Glomerular visceral epithelial cell (primary cell): ENCODE measurements around the gene STK25.
"Not testable (repeated sequence)": the region's sequence is repeated elsewhere in the genome, so short reads cannot be mapped to it uniquely, and the experiment has no call there.

Experiments used
- DNase-seq: peaks from one replicate; pipeline ENCODE4 v3.0.0-alpha.2; 2016; ENCODE audit errors: extremely low spot score

Gene STK25

GRCh38 chr2:241507430-241508239 lies 749 bp downstream of the STK25 start:
- peak; percentile 57 for DNase-seq

GRCh38 chr2:241506793-241507429 lies 1.5 kb downstream of the STK25 start:
- no peak for DNase-seq

- DNase-seq: not testable (repeated sequence)
Measured at GRCh38 chr2:241506317-241506716, 2.1 kb downstream of the STK25 start.

GRCh38 chr2:241505781-241506201 lies 2.6 kb downstream of the STK25 start:
- no peak for DNase-seq

GRCh38 chr2:241505086-241505780 lies 3.2 kb downstream of the STK25 start:
- no peak for DNase-seq

- no peak for DNase-seq
Measured at GRCh38 chr2:241503776-241504392, 4.5 kb downstream of the STK25 start.

- no peak for DNase-seq
Measured at GRCh38 chr2:241502281-241502680, 6.1 kb downstream of the STK25 start.

GRCh38 chr2:241501551-241501950 lies 6.8 kb downstream of the STK25 start:
- DNase-seq: no peak

GRCh38 chr2:241501099-241501541 lies 7.3 kb downstream of the STK25 start:
- no peak for DNase-seq

GRCh38 chr2:241500431-241500975 lies 7.9 kb downstream of the STK25 start:
- no peak for DNase-seq

- DNase-seq: no peak
Measured at GRCh38 chr2:241500016-241500415, 8.4 kb downstream of the STK25 start.

- no peak for DNase-seq
Measured at GRCh38 chr2:241499146-241499965, 9.0 kb downstream of the STK25 start.

GRCh38 chr2:241498115-241499070 lies 10.0 kb downstream of the STK25 start:
- no peak for DNase-seq

- DNase-seq: no peak
Measured at GRCh38 chr2:241496904-241497877, 11.2 kb downstream of the STK25 start.

- no peak for DNase-seq
Measured at GRCh38 chr2:241496003-241496707, 12.2 kb downstream of the STK25 start.

- DNase-seq: no peak
Measured at GRCh38 chr2:241495172-241496002, 13.0 kb downstream of the STK25 start.

GRCh38 chr2:241494311-241494908 lies 14.0 kb downstream of the STK25 start:
- no peak for DNase-seq
